K562 (cell line): ENCODE measurements around the gene CD34. TPM values are rescaled to one million over a fixed set of nuclear protein-coding genes. Genes with fewer than 3 reads are reported as not detected.
A peak's percentile ranks its signal among the peaks of the same experiment; 100 is the strongest.

Experiments
- ATAC-seq: fragments of 200-7000 bp; cut with Tn5 transposase; 3 replicates; pipeline ENCODE4 v1.9.1; 2020; ENCODE audit warnings: moderate library complexity
- BruUV-seq: library from RNA; stranded (reverse); fragments of 400-500 nt; replicated peaks from 2 replicates; lab custom pipeline; 2021; lab: Mats Ljungman, UMichigan
- CTCF ChIA-PET: fragments of 300-600 bp; formaldehyde crosslinking; extraction: SDS; loops from one replicate; lab custom pipeline; 2021; ENCODE audit warnings: low intra/inter-chr PET ratio; lab: Yijun Ruan, JAX
- POLR2A ChIA-PET: fragments of 300-600, 350-650 bp; sonication (Branson Sonifier 250); formaldehyde crosslinking; extraction: SDS; loops from one replicate; lab custom pipeline; 2021; ENCODE audit warnings: antibody characterized with exemption, inconsistent platforms; lab: Yijun Ruan, JAX
- DNase-seq, 4 experiments: peaks; one replicate each; pipeline versions ENCODE4 v3.0.0 to v3.0.0-alpha.2; 2011 to 2018; ENCODE audit warnings: low spot score in 3 of 4, mixed read lengths in 3 of 4; ENCODE audit errors: extremely low read depth in 1 of 4
- FAIRE-seq: peaks from 2 replicates; lab custom pipeline; 2011; peaks lifted over from hg19 to GRCh38; lab: Jason Lieb, UNC
- H2AFZ ChIP-seq: 2 replicates; pipeline ENCODE4 v1.6.0; 2011; ENCODE audit warnings: low read depth, low read length, control low read depth, inconsistent platforms
- H3K27ac ChIP-seq: fragments of 200-600 bp; 3 replicates; pipeline ENCODE4 v1.8.0; 2011; ENCODE audit warnings: low read depth, mild to moderate bottlenecking, control low read depth, inconsistent platforms, low read length, moderate library complexity, mixed read lengths; ENCODE audit errors: extremely low read depth
- H3K27me3 ChIP-seq, 2 experiments: fragments of 300-600 bp in 1 of 2; 2 replicates in 1 of 2; 3 replicates in 1 of 2; pipeline versions ENCODE4 v1.6.0 to v1.8.0; 2011; ENCODE audit warnings: inconsistent platforms in 2 of 2, low read length in 2 of 2, mild to moderate bottlenecking in 1 of 2, mixed read lengths in 1 of 2, moderate library complexity in 1 of 2; ENCODE audit not compliant: control insufficient read depth in 2 of 2, insufficient read depth in 2 of 2
- H3K36me3 ChIP-seq: fragments of 300-600 bp; 3 replicates; pipeline ENCODE4 v1.8.0; 2011; ENCODE audit warnings: mild to moderate bottlenecking, low read length, inconsistent platforms; ENCODE audit not compliant: control insufficient read depth, insufficient read depth
- H3K4me1 ChIP-seq, 2 experiments: fragments of 200-600 bp in 1 of 2; replicated peaks in 1 of 2; 2 replicates in 1 of 2; 3 replicates in 1 of 2; pipeline versions ENCODE4 v1.5.1 to v1.8.0; 2011; ENCODE audit warnings: inconsistent platforms in 2 of 2, low read length in 2 of 2, mild to moderate bottlenecking in 1 of 2, mixed read lengths in 1 of 2, moderate library complexity in 1 of 2; ENCODE audit not compliant: control insufficient read depth in 2 of 2, insufficient read depth in 2 of 2
- H3K4me2 ChIP-seq: 2 replicates; pipeline ENCODE4 v1.6.1; 2011; ENCODE audit warnings: low read length, control low read depth, inconsistent platforms, mixed read lengths; ENCODE audit not compliant: insufficient read depth
- H3K4me3 ChIP-seq: fragments of 200-600 bp; sonication (generic), shearing (Covaris generic); 2 replicates; pipeline ENCODE4 v1.5.1; 2016; ENCODE audit warnings: control low read depth, inconsistent platforms
- H3K79me2 ChIP-seq: fragments of 200-600 bp; 3 replicates; pipeline ENCODE4 v1.8.0; 2011; ENCODE audit warnings: low read length, inconsistent platforms; ENCODE audit not compliant: control insufficient read depth, insufficient read depth
- H3K9ac ChIP-seq, 2 experiments: 2 replicates each; pipeline versions ENCODE4 v1.6.0 to v1.6.1; 2011; ENCODE audit warnings: low read depth in 2 of 2, low read length in 2 of 2, control low read depth in 1 of 2, inconsistent platforms in 1 of 2, mild to moderate bottlenecking in 1 of 2, mixed read lengths in 1 of 2; ENCODE audit not compliant: insufficient read depth in 1 of 2
- H3K9me1 ChIP-seq: one replicate; pipeline ENCODE4 v1.6.0; 2011; ENCODE audit warnings: inconsistent platforms, mild to moderate bottlenecking, low read length, moderate library complexity; ENCODE audit not compliant: control insufficient read depth, insufficient read depth
- H3K9me3 ChIP-seq: replicated peaks from 2 replicates; pipeline ENCODE4 v1.5.1; 2011; ENCODE audit warnings: low read depth, low read length, inconsistent platforms; ENCODE audit not compliant: control insufficient read depth, insufficient read depth
- H4K20me1 ChIP-seq: replicated peaks from 2 replicates; pipeline ENCODE4 v1.6.1; 2011; ENCODE audit warnings: low read length, inconsistent platforms, mixed read lengths; ENCODE audit not compliant: control insufficient read depth, insufficient read depth
- ATF3 ChIP-seq, 2 experiments: fragments of 450-650 bp in 1 of 2; sonication (generic) in 1 of 2; formaldehyde crosslinking in 1 of 2; IDR thresholded peaks in 1 of 2; conservative IDR thresholded peaks in 1 of 2; 2 replicates each; pipeline versions ENCODE4 v1.6.1 to v1.8.1; 2016 to 2023; ENCODE audit warnings: mild to moderate bottlenecking in 2 of 2, moderate library complexity in 2 of 2, inconsistent platforms in 1 of 2, missing genetic modification reagents in 1 of 2
- CBX3 ChIP-seq, 2 experiments: IDR thresholded peaks; 1 replicate in 1 of 2; 2 replicates in 1 of 2; pipeline ENCODE4 v1.6.1; 2012; ENCODE audit warnings: inconsistent platforms in 2 of 2, low read length in 2 of 2, borderline replicate concordance in 1 of 2, control low read depth in 1 of 2
- DIDO1 ChIP-seq: fragments of 450-650 bp; IDR thresholded peaks from 2 replicates; pipeline ENCODE4 v1.6.1; 2016; ENCODE audit warnings: low read depth, missing biosample characterization, missing genetic modification characterization
- HINFP ChIP-seq: fragments of 450-650 bp; conservative IDR thresholded peaks from 2 replicates; pipeline ENCODE4 v1.6.1; 2016; ENCODE audit warnings: missing genetic modification characterization, low read depth, mild to moderate bottlenecking, control low read depth, missing compliant biosample characterization
- JUND ChIP-seq, 2 experiments: IDR thresholded peaks; 2 replicates in 1 of 2; 3 replicates in 1 of 2; pipeline ENCODE4 v1.6.1; 2011; ENCODE audit warnings: borderline replicate concordance in 2 of 2, low read depth in 2 of 2, low read length in 2 of 2, improper control_type of control experiment in 1 of 2, missing biosample characterization in 1 of 2, missing genetic modification characterization in 1 of 2, missing genetic modification reagents in 1 of 2
- NBN ChIP-seq: fragments of 450-650 bp; IDR thresholded peaks from 2 replicates; pipeline ENCODE4 v1.6.1; 2016; ENCODE audit warnings: low read depth, mild to moderate bottlenecking
- NELFE ChIP-seq: IDR thresholded peaks from 2 replicates; pipeline ENCODE4 v1.6.1; 2011; ENCODE audit warnings: mild to moderate bottlenecking; ENCODE audit not compliant: insufficient read depth, insufficient read length
- SMAD3 ChIP-seq: fragments of 450-650 bp; formaldehyde crosslinking; conservative IDR thresholded peaks from 2 replicates; pipeline ENCODE4 v1.4.0; 2020; ENCODE audit warnings: mild to moderate bottlenecking
- SOX6 ChIP-seq: fragments of 450-650 bp; IDR thresholded peaks from 2 replicates; pipeline ENCODE4 v1.6.1; 2014; ENCODE audit warnings: mild to moderate bottlenecking
- ZBTB43 ChIP-seq: sonication (generic); formaldehyde crosslinking; IDR thresholded peaks from 2 replicates; pipeline ENCODE4 v1.8.0; 2023; ENCODE audit warnings: mild to moderate bottlenecking, missing genetic modification reagents
- ZC3H4 ChIP-seq: sonication (generic); formaldehyde crosslinking; IDR thresholded peaks from 2 replicates; pipeline ENCODE4 v1.9.0; 2021; ENCODE audit warnings: missing genetic modification reagents, borderline replicate concordance
- ZEB2 ChIP-seq: fragments of 450-650 bp; IDR thresholded peaks from 2 replicates; pipeline ENCODE4 v1.6.1; 2016
- ZNF57 ChIP-seq: fragments of 450-650 bp; formaldehyde crosslinking; IDR thresholded peaks from 2 replicates; pipeline ENCODE4 v1.4.0; 2020; ENCODE audit warnings: mild to moderate bottlenecking, moderate library complexity
- ZNF589 ChIP-seq: fragments of 200-800 bp; sonication (Bioruptor generic); IDR thresholded peaks from 2 replicates; pipeline ENCODE4 v1.6.1; 2016; ENCODE audit warnings: low read depth, missing genetic modification characterization, missing compliant biosample characterization
- ZNF644 ChIP-seq: fragments of 200-800 bp; sonication (Bioruptor generic); IDR thresholded peaks from 2 replicates; pipeline ENCODE4 v1.6.1; 2016; ENCODE audit warnings: low read depth, missing genetic modification characterization, missing compliant biosample characterization
- ZNF780A ChIP-seq: fragments of 250-450 bp; sonication (Bioruptor Pico); IDR thresholded peaks from 2 replicates; pipeline ENCODE4 v1.5.0; 2021; ENCODE audit warnings: mild to moderate bottlenecking
- WGBS: fragments of 100-300 bp; shearing (Covaris generic); methylation state at CpG from one replicate; pipeline ENCODE4 v1.1.6; 2016; ENCODE audit warnings: low coverage, mixed read lengths; ENCODE audit not compliant: insufficient coverage; ENCODE audit errors: missing lambda C conversion rate; 5-methylcytosine and 5-hydroxymethylcytosine counted together
- in situ Hi-C: fragments of 300-500 bp; cut with MboI; formaldehyde crosslinking; loops from 4 replicates; pipeline ENCODE4 v1.15.0; 2018; ENCODE audit warnings: inconsistent platforms, mixed read lengths
- intact Hi-C: fragments of 100-400 bp; cut with micrococcal nuclease; formaldehyde crosslinking; loops from 2 replicates; pipeline ENCODE4 v1.14.2; 2022
- polyA plus RNA-seq, 8 experiments: library from polyadenylated mRNA; depleted of rRNA in 4 of 8; stranded (reverse) in 5 of 8; unstranded in 3 of 8; fragments of >200 nt; fragmentation: Nextera tagmentation in 2 of 8; fragmentation: Illumina TruSeq in 1 of 8; extraction: Ambion mirVana in 2 of 8; extraction: Trizol in 1 of 8; gene quantifications; 2 replicates each; pipeline versions ENCODE4 v1.2.1 to v1.2.3, GENCODE V29; 2011 to 2014; ENCODE audit warnings: inconsistent platforms in 1 of 8, missing spikeins in 1 of 8
- total RNA-seq, 7 experiments: library from RNA; depleted of rRNA in 6 of 7; stranded (reverse); fragments of >200 nt in 6 of 7; fragmentation: Illumina TruSeq in 2 of 7; extraction: Trizol in 2 of 7; gene quantifications; 2 replicates each; pipeline versions ENCODE4 v1.2.1 to v1.2.3, GENCODE V29; 2011 to 2021; ENCODE audit warnings: low replicate concordance in 1 of 7

The CD34 gene
- total and polyA plus RNA-seq, 9 of the 15 experiments (the other 6 are each of a cell fraction or from before 2014, with no cell fraction given): not detected

- TF ChIP-seq ATF3 (IDR thresholded peaks at IDR 0.05) (0 out of 2 replicates have a peak, but pooled peaks have one; percentile 12), ATF3 (CRISPR knock-in tag; conservative IDR thresholded peaks at IDR 0.05) (no peak), ZNF589 (CRISPR knock-in tag) (peak; percentile 72; the same call in 1 of the 2 replicates), JUND (IDR thresholded peaks at IDR 0.05; ENCODE audit: borderline replicate concordance, low read depth, low read length) (0 out of 2 replicates have a peak, but pooled peaks have one; percentile 7), JUND (tag; IDR thresholded peaks at IDR 0.05; ENCODE audit: borderline replicate concordance, low read depth, low read length) (no peak)
Observed at GRCh38 chr1:207848234-207848633, 62.7 kb downstream of the CD34 start (continued).

- Histone ChIP-seq H3K79me2 (no peaks in the 10 kb centered on the region; the same call in 2 of the 3 replicates), H3K4me3 (no peak overlapping the region), H3K4me1 (peaks cover 0 to 28% of the 10 kb centered on the region in 2 experiments; a peak in 4 of 5 replicates), H3K9me1 (no peaks in the 10 kb centered on the region), H3K9me3 (no peaks in the 10 kb centered on the region), H2AFZ (no peak overlapping the region), H3K36me3 (peaks cover 2% of the 10 kb centered on the region; the same call in 2 of the 3 replicates), H4K20me1 (no peaks in the 10 kb centered on the region), H3K27me3 (no peaks in the 10 kb centered on the region), H3K9ac (no peak overlapping the region), H3K27ac (no peak overlapping the region), H3K4me2 (no peak overlapping the region)
- no peak for DNase-seq
- intact Hi-C loops: no loop called here
- no peak for FAIRE-seq
- no TSS peak for BruUV-seq
- ChIA-PET CTCF (no interaction called here), POLR2A (interaction anchor here (0.9 to 1.3 kb wide), 2 partner anchors 9 to 15 kb away, joined by 4 to 7 read pairs; no protein-coding TSS in a partner anchor)
- ATAC-seq: no peak
- in situ Hi-C loops: no loop called here
- WGBS: 71% methylated on average over 5 of the region's 5 CpGs
- TF ChIP-seq SOX6 (no peak), ZNF57 (CRISPR knock-in tag) (no peak), ZBTB43 (CRISPR knock-in tag) (no peak), SMAD3 (CRISPR knock-in tag) (no peak), DIDO1 (no peak), NBN (no peak), ZNF780A (CRISPR knock-in tag) (no peak), ZNF644 (tag) (no peak), ZEB2 (no peak), ZC3H4 (CRISPR knock-in tag) (no peak), HINFP (tag) (no peak), NELFE (no peak), CBX3 (IDR thresholded peaks at IDR 0.05; ENCODE audit: borderline replicate concordance in 1 of 2, low read length in 2 of 2) (no peak)
Observed at GRCh38 chr1:207847116-207847515, 63.8 kb downstream of the CD34 start.
